GM23338 (cell line): ENCODE results near the gene NR3C1. TPM values are rescaled to one million over a fixed set of nuclear protein-coding genes. Genes with fewer than 3 reads are reported as not detected.

Experiments
- ATAC-seq: fragments of 200-7000 bp; cut with Tn5 transposase; 3 replicates; pipeline ENCODE4 v1.9.1; 2020
- DNase-seq: peaks from one replicate; pipeline ENCODE4 v3.0.0-alpha.2; 2015; ENCODE audit warnings: low spot score
- H2AFZ ChIP-seq: fragments of 200-600 bp; sonication (generic); 2 replicates; pipeline ENCODE4 v1.8.0; 2016; ENCODE audit warnings: antibody characterized with exemption, mild to moderate bottlenecking, moderate library complexity
- H3F3A ChIP-seq: fragments of 200-600 bp; sonication (generic); replicated peaks from 2 replicates; pipeline ENCODE4 v1.8.0; 2017; ENCODE audit warnings: antibody characterized with exemption, mixed run types, low read depth
- H3K27ac ChIP-seq: fragments of 200-600 bp; sonication (generic); 2 replicates; pipeline ENCODE4 v1.6.1; 2016; ENCODE audit warnings: low read depth
- H3K27me3 ChIP-seq: fragments of 200-600 bp; sonication (generic); 2 replicates; pipeline ENCODE4 v1.8.0; 2016; ENCODE audit warnings: mild to moderate bottlenecking, mixed run types, moderate library complexity; ENCODE audit not compliant: insufficient read depth
- H3K36me3 ChIP-seq: fragments of 200-600 bp; sonication (generic); 2 replicates; pipeline ENCODE4 v1.8.0; 2016; ENCODE audit warnings: mild to moderate bottlenecking; ENCODE audit not compliant: insufficient read depth
- H3K4me1 ChIP-seq: fragments of 200-600 bp; sonication (generic); 2 replicates; pipeline ENCODE4 v1.8.0; 2016; ENCODE audit warnings: mild to moderate bottlenecking, moderate library complexity; ENCODE audit not compliant: insufficient read depth
- H3K4me2 ChIP-seq: fragments of 200-600 bp; sonication (generic); 2 replicates; pipeline ENCODE4 v1.7.1; 2017; ENCODE audit warnings: mixed run types
- H3K4me3 ChIP-seq: fragments of 200-600 bp; sonication (generic); 2 replicates; pipeline ENCODE4 v1.6.1; 2016; ENCODE audit warnings: mixed run types
- H3K79me2 ChIP-seq: fragments of 200-600 bp; sonication (generic); replicated peaks from 2 replicates; pipeline ENCODE4 v1.8.0; 2017; ENCODE audit warnings: mild to moderate bottlenecking; ENCODE audit not compliant: insufficient read depth
- H3K9me2 ChIP-seq: fragments of 200-600 bp; sonication (generic); 2 replicates; pipeline ENCODE4 v1.8.0; 2017; ENCODE audit not compliant: insufficient read depth
- H4K20me1 ChIP-seq: fragments of 200-600 bp; sonication (generic); replicated peaks from 2 replicates; pipeline ENCODE4 v1.8.0; 2017; ENCODE audit warnings: mild to moderate bottlenecking; ENCODE audit not compliant: insufficient read depth
- H3K27ac Mint-ChIP-seq: 2 replicates; pipeline ENCODE4 v1.8.0; 2020; ENCODE audit warnings: inconsistent platforms, mild to moderate bottlenecking, moderate library complexity, mixed read lengths
- H3K27me3 Mint-ChIP-seq: 3 replicates; pipeline ENCODE4 v1.8.0; 2022; ENCODE audit warnings: low read depth, mild to moderate bottlenecking, moderate library complexity, mixed read lengths, inconsistent platforms; ENCODE audit not compliant: insufficient read depth, poor library complexity
- H3K36me3 Mint-ChIP-seq: 3 replicates; pipeline ENCODE4 v1.8.0; 2021; ENCODE audit warnings: low read depth, mild to moderate bottlenecking, inconsistent platforms, moderate library complexity, mixed read lengths
- H3K4me1 Mint-ChIP-seq: 3 replicates; pipeline ENCODE4 v1.8.0; 2020; ENCODE audit warnings: mild to moderate bottlenecking, inconsistent platforms, mixed read lengths
- H3K4me3 Mint-ChIP-seq: 3 replicates; pipeline ENCODE4 v1.8.0; 2021; ENCODE audit warnings: moderate library complexity, mild to moderate bottlenecking, inconsistent platforms, mixed read lengths
- H3K9me3 Mint-ChIP-seq: 3 replicates; pipeline ENCODE4 v1.8.0; 2020; ENCODE audit warnings: moderate library complexity, mild to moderate bottlenecking, inconsistent platforms, mixed read lengths
- CREB1 ChIP-seq: fragments of 250-450 bp; sonication (Bioruptor Pico); IDR thresholded peaks from 2 replicates; pipeline ENCODE4 v1.5.0; 2020; ENCODE audit warnings: low read depth, mild to moderate bottlenecking, moderate library complexity
- ETS1 ChIP-seq: IDR thresholded peaks from 2 replicates; pipeline ENCODE4 v1.6.1; 2016; ENCODE audit warnings: antibody characterized with exemption
- EZH2 ChIP-seq: fragments of 200-600 bp; sonication (generic); IDR thresholded peaks from one replicate; pipeline ENCODE4 v1.8.0; 2017; ENCODE audit warnings: antibody characterized with exemption, mild to moderate bottlenecking, low read depth; ENCODE audit not compliant: unreplicated experiment
- EZH2phosphoT487 ChIP-seq: fragments of 200-600 bp; sonication (generic); IDR thresholded peaks from one replicate; pipeline ENCODE4 v1.8.1; 2018; ENCODE audit warnings: antibody characterized with exemption; ENCODE audit not compliant: unreplicated experiment
- NANOG ChIP-seq: IDR thresholded peaks from 2 replicates; pipeline ENCODE4 v1.6.1; 2016; ENCODE audit warnings: antibody characterized with exemption, borderline replicate concordance
- POLR2AphosphoS5 ChIP-seq: IDR thresholded peaks from 2 replicates; pipeline ENCODE4 v1.6.1; 2016; ENCODE audit warnings: antibody characterized with exemption, low read depth
- REST ChIP-seq: IDR thresholded peaks from one replicate; pipeline ENCODE4 v1.6.1; 2018; ENCODE audit warnings: antibody characterized with exemption; ENCODE audit not compliant: unreplicated experiment
- STAT1 ChIP-seq: IDR thresholded peaks from one replicate; pipeline ENCODE4 v1.6.1; 2016; ENCODE audit warnings: antibody characterized with exemption; ENCODE audit not compliant: unreplicated experiment
- ZNF114 ChIP-seq: fragments of 250-450 bp; sonication (Bioruptor Pico); IDR thresholded peaks from 2 replicates; pipeline ENCODE4 v1.5.0; 2020; ENCODE audit warnings: mild to moderate bottlenecking, moderate library complexity
- ZNF331 ChIP-seq: fragments of 250-450 bp; sonication (Bioruptor Pico); IDR thresholded peaks from 2 replicates; pipeline ENCODE4 v1.5.0; 2020; ENCODE audit warnings: low read depth, mild to moderate bottlenecking, moderate library complexity
- ZNF462 ChIP-seq: fragments of 250-450 bp; sonication (Bioruptor Pico); IDR thresholded peaks from 2 replicates; pipeline ENCODE4 v1.5.0; 2020; ENCODE audit warnings: mild to moderate bottlenecking, moderate library complexity
- polyA plus RNA-seq: library from polyadenylated mRNA; unstranded; fragments of >200 nt; fragmentation: Nextera tagmentation; extraction: Ambion mirVana; gene quantifications from 2 replicates; pipeline ENCODE4 v1.2.1, GENCODE V29; 2016
- total RNA-seq: library from RNA; depleted of rRNA; stranded (reverse); fragments of >200 nt; shearing (Covaris generic); gene quantifications from 2 replicates; pipeline ENCODE4 v1.2.3, GENCODE V29; 2014

Gene NR3C1
- total and polyA plus RNA-seq, 2 experiments from 2014 or later: 1.2 to 4.6 TPM

DNA sequence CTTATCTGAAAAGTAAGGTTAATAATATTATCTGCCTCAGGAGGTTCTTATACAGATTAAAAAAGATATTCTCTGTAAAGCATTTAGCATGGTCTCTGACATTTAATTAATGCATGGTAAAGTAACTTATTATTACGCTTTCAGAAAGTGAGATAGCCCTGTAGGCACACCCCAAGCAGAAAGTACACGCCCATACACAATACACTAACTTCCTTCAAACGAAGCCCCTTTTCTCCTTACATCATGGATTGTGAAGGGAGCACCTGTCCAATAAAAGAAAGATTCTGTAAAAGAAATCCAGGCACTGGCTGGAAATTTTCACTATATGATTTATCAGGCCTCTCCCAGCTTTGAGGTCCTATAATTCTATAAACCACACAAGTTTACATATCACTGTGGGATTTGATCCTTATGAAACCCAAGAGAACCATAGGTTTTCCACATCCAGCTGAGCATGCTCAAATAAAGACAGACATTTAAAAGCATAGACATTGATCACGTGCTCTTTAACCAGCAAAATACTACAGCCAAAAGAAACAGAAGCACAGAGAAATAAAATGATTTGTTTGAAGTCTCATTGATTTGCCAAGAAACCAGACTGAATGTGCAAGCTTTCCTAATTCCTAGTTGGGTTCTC, 14.1 kb upstream of the NR3C1 start:
- no peaks in the 10 kb centered on the region for H3K79me2 ChIP-seq
- peaks cover 8% of the 10 kb centered on the region; the same call in 1 of the 2 replicates for H3K4me1 ChIP-seq
- H3K4me3 Mint-ChIP-seq: no peak overlapping the region
- H3K27ac Mint-ChIP-seq: no peak overlapping the region
- H3K4me3 ChIP-seq: no peak overlapping the region
- DNase-seq: no peak
- H3K36me3 Mint-ChIP-seq: no peaks in the 10 kb centered on the region
- H3K9me2 ChIP-seq: peaks cover 6% of the 10 kb centered on the region; the same call in 1 of the 2 replicates
- no peak overlapping the region for H3K4me2 ChIP-seq
- TF ChIP-seq ZNF114 (CRISPR knock-in tag) (no peak), ETS1 (no peak), REST (no peak), CREB1 (CRISPR knock-in tag) (no peak), POLR2AphosphoS5 (no peak), EZH2 (no peak), STAT1 (no peak), NANOG (no peak), EZH2phosphoT487 (no peak)
- H3K27me3 ChIP-seq: no peaks in the 10 kb centered on the region
- no peaks in the 10 kb centered on the region for H3K36me3 ChIP-seq
- peaks cover 15% of the 10 kb centered on the region; the same call in 2 of the 3 replicates for H3K4me1 Mint-ChIP-seq
- no peak for ATAC-seq
- H3F3A ChIP-seq: no peaks in the 10 kb centered on the region
- H4K20me1 ChIP-seq: no peaks in the 10 kb centered on the region
- H3K9me3 Mint-ChIP-seq: no peaks in the 10 kb centered on the region
- H3K27me3 Mint-ChIP-seq: no peaks in the 10 kb centered on the region
- no peak overlapping the region for H3K27ac ChIP-seq
- peak overlapping the region; percentile 45; the same call in 1 of the 2 replicates for H2AFZ ChIP-seq

DNA sequence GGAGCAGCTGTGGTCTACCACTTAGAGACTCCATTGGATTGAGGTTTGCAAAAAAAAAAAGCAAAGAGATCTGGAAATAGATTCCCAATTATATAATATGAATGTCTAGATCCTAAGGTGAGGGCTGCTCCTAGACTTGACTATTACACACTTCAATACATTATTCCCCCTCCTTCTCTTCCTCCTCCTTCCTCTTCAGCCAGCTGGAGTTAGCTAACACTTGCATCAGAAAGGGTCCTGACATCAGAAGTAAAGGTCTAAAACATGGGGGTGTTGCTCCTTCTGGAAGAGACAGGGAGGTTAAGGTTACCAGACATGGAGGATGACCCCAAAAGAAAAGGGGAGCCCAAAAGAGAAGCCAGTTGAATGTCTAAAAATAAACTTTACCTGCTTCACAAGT, 12.9 kb upstream of the NR3C1 start:
- Histone ChIP-seq H3K4me2 (no peak overlapping the region), H2AFZ (peak overlapping the region; percentile 31; the same call in 1 of the 2 replicates), H4K20me1 (no peaks in the 10 kb centered on the region), H3K27me3 (no peaks in the 10 kb centered on the region), H3K4me3 (no peak overlapping the region), H3K36me3 (no peaks in the 10 kb centered on the region), H3K9me2 (peaks cover 6% of the 10 kb centered on the region; the same call in 1 of the 2 replicates), H3K27ac (no peak overlapping the region), H3F3A (no peaks in the 10 kb centered on the region), H3K4me1 (peaks cover 20% of the 10 kb centered on the region), H3K79me2 (no peaks in the 10 kb centered on the region)
- H3K27me3 Mint-ChIP-seq: peaks cover 2% of the 10 kb centered on the region
- no peaks in the 10 kb centered on the region for H3K9me3 Mint-ChIP-seq
- H3K4me3 Mint-ChIP-seq: no peak overlapping the region
- DNase-seq: no peak
- ATAC-seq: no peak
- H3K4me1 Mint-ChIP-seq: peaks cover 23% of the 10 kb centered on the region
- H3K27ac Mint-ChIP-seq: no peak overlapping the region; the same call in 1 of the 2 replicates
- no peaks in the 10 kb centered on the region for H3K36me3 Mint-ChIP-seq
- TF ChIP-seq NANOG (no peak), EZH2phosphoT487 (no peak), ZNF331 (CRISPR knock-in tag) (no peak), ZNF462 (CRISPR knock-in tag) (no peak), EZH2 (no peak)
